Body of pancreas (tissue), 4 donors: ENCODE data around the gene ZBP1.

Source experiments
- CTCF ChIP-seq, 7 experiments: fragments of 450-650 bp in 4 of 7; fragments of 200-600 bp in 3 of 7; sonication (generic) in 3 of 7; IDR thresholded peaks; one replicate each; pipeline ENCODE4 v1.5.1; 2016 to 2019; ENCODE audit warnings: antibody characterized with exemption in 7 of 7
- POLR2A ChIP-seq, 3 donors: fragments of 450-650 bp; IDR thresholded peaks; one replicate each; pipeline ENCODE4 v1.6.1; 2016; ENCODE audit warnings: antibody characterized with exemption in 3 of 3, mild to moderate bottlenecking in 2 of 3

- TF ChIP-seq CTCF (IDR thresholded peaks at IDR 0.05) (no peak), POLR2A (IDR thresholded peaks at IDR 0.05) (no peak)
Observed at GRCh38 chr20:57559289-57559634, 61.0 kb downstream of the ZBP1 start.
